H1 (cell line): ENCODE results near the gene MAPRE2.

Source experiments
- BRCA1 ChIP-seq: IDR thresholded peaks from 2 replicates; pipeline ENCODE4 v1.6.1; 2012; ENCODE audit warnings: low read depth, low read length, improper control_type of control experiment
- CTCF ChIP-seq, 3 experiments: IDR thresholded peaks; 1 replicate in 2 of 3; 2 replicates in 1 of 3; pipeline versions ENCODE4 v1.5.1 to v1.6.1; 2011; ENCODE audit warnings: low read length in 3 of 3, mild to moderate bottlenecking in 3 of 3, inconsistent platforms in 2 of 3, low read depth in 1 of 3, moderate library complexity in 1 of 3; ENCODE audit not compliant: insufficient read depth in 1 of 3; ENCODE audit errors: control extremely low read depth in 1 of 3
- EP300 ChIP-seq, 2 experiments: IDR thresholded peaks; 1 replicate in 1 of 2; 2 replicates in 1 of 2; pipeline ENCODE4 v1.6.1; 2011 to 2012; ENCODE audit warnings: low read depth in 2 of 2, low read length in 2 of 2, mild to moderate bottlenecking in 2 of 2, borderline replicate concordance in 1 of 2, inconsistent platforms in 1 of 2, moderate library complexity in 1 of 2
- EZH2 ChIP-seq: fragments of 200-600 bp; sonication (generic); IDR thresholded peaks from 2 replicates; pipeline ENCODE4 v1.7.1; 2012; ENCODE audit warnings: low read depth, mild to moderate bottlenecking, moderate library complexity, low read length, inconsistent platforms; ENCODE audit not compliant: severe bottlenecking
- GTF2F1 ChIP-seq: IDR thresholded peaks from 2 replicates; pipeline ENCODE4 v1.6.1; 2012; ENCODE audit warnings: low read depth, low read length, improper control_type of control experiment, borderline replicate concordance
- MAX ChIP-seq: IDR thresholded peaks from 2 replicates; pipeline ENCODE4 v1.6.1; 2012; ENCODE audit warnings: inconsistent platforms
- POLR2A ChIP-seq, 2 experiments: IDR thresholded peaks; 1 replicate in 1 of 2; 2 replicates in 1 of 2; pipeline ENCODE4 v1.6.1; 2011; ENCODE audit warnings: low read depth in 2 of 2, low read length in 2 of 2, mild to moderate bottlenecking in 2 of 2; ENCODE audit errors: control extremely low read depth in 1 of 2
- POLR2AphosphoS5 ChIP-seq: IDR thresholded peaks from 2 replicates; pipeline ENCODE4 v1.6.1; 2011; ENCODE audit warnings: low read depth, low read length
- SP1 ChIP-seq: IDR thresholded peaks from 2 replicates; pipeline ENCODE4 v1.6.1; 2011; ENCODE audit warnings: low read depth, low read length
- ZNF274 ChIP-seq: IDR thresholded peaks from 2 replicates; pipeline ENCODE4 v1.7.0; 2012; ENCODE audit warnings: low read length, borderline replicate concordance; ENCODE audit errors: extremely low read depth
- TF ChIP-seq, protein P1 (sequence below): IDR thresholded peaks from 2 replicates; pipeline ENCODE4 v1.6.1; 2011; ENCODE audit warnings: low read depth, mild to moderate bottlenecking, low read length; ENCODE audit not compliant: insufficient read depth

- no peak for TF ChIP-seq CTCF (IDR thresholded peaks at IDR 0.05; ENCODE audit: control extremely low read depth in 1 of 3, insufficient read depth in 1 of 3, low read depth in 1 of 3, low read length in 3 of 3)
- TF ChIP-seq POLR2A (IDR thresholded peaks at IDR 0.05; ENCODE audit: control extremely low read depth in 1 of 2, low read depth in 2 of 2, low read length in 2 of 2) = no peak
- TF ChIP-seq POLR2AphosphoS5 = no peak
- no peak for TF ChIP-seq GTF2F1
- no peak for TF ChIP-seq EP300 (IDR thresholded peaks at IDR 0.05; ENCODE audit: borderline replicate concordance in 1 of 2, low read depth in 2 of 2, low read length in 2 of 2)
- no peak for TF ChIP-seq MAX
- no peak for TF ChIP-seq EZH2
- no peak for TF ChIP-seq BRCA1
- no peak for TF ChIP-seq SP1
- TF ChIP-seq ZNF274 = no peak
- TF ChIP-seq, protein P1, sequence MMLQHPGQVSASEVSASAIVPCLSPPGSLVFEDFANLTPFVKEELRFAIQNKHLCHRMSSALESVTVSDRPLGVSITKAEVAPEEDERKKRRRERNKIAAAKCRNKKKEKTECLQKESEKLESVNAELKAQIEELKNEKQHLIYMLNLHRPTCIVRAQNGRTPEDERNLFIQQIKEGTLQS = no peak
These were observed 130.8 kb downstream of the MAPRE2 start for GRCh38 chr18:35172009-35172408.
